ENCODE measurements around the gene TAF10. TPM values are rescaled to one million over a fixed set of nuclear protein-coding genes. Genes with fewer than 3 reads are reported as not detected.

The TAF10 gene
- total and polyA plus RNA-seq, 2 of the 13 experiments (the other 11 are each of a cell fraction or from before 2014, with no cell fraction given): 71.3 to 134 TPM

DNA sequence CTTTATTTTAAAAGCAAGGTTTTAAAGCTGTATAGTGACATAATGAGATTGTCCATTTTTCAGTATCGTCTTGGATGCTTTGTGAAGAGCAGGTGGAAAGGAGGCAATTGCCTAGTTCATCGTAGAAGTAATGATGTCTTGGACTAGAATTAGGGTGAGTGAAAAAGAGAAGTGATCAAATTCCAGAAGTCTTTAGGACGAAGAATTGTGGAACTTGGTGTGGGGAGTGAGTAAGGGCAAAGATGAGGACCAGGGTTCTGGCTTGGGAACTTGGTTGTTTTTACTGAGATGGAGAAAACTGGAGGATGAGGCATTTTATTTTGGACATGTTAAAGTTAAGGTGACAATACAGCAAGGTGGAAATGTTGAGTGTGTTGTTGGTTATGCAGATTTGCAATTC lies 7.2 kb downstream of the TAF10 start:
- Histone ChIP-seq H3K4me3 (replicated peaks in 1 of 3; ENCODE audit: insufficient read depth in 1 of 3, low read depth in 2 of 3, low read length in 3 of 3) (peak overlapping the region; percentile 86 to 97 (median 89)), H3K4me2 (ENCODE audit: low read depth, low read length) (peak overlapping the region; percentile 99), H3K9ac (ENCODE audit: insufficient read depth, low read depth, low read length) (peak overlapping the region; percentile 93), H3K4me1 (ENCODE audit: insufficient read depth, low read length) (peaks cover 61% of the 10 kb centered on the region), H3K36me3 (replicated peaks in 1 of 2; ENCODE audit: control insufficient read depth in 1 of 2, insufficient read depth in 2 of 2, low read length in 2 of 2) (peaks cover 23 to 48% of the 10 kb centered on the region in 2 experiments), H3K79me2 (ENCODE audit: insufficient read depth, low read length) (peaks cover 55% of the 10 kb centered on the region), H4K20me1 (ENCODE audit: insufficient read depth, low read length) (no peaks in the 10 kb centered on the region), H3K27ac (ENCODE audit: extremely low read length, insufficient read depth, low read length) (peak overlapping the region; percentile 83), H2AFZ (ENCODE audit: low read length) (no peak overlapping the region), H3K27me3 (ENCODE audit: control insufficient read depth in 1 of 2, insufficient read depth in 2 of 2, low read length in 2 of 2) (no peaks in the 10 kb centered on the region; a peak in 1 of 5 replicates), H3K9me3 (ENCODE audit: low read length) (no peaks in the 10 kb centered on the region)
- DNase-seq (ENCODE audit: low spot score) (no peak), FAIRE-seq (no peak), ATAC-seq (no peak)
- intact Hi-C loops (cut with micrococcal nuclease; ENCODE audit: unreplicated experiment) (loop anchor here (2.0 to 5.0 kb wide), 3 partner anchors 14 to 72 kb away; partner anchors contain the start of gene TPP1), in situ Hi-C loops (cut with HindIII; ENCODE audit: extremely low pct_ligation_motif_present, low pct_unique_long_range_greater_than_20kb) (loop anchor here (10.0 kb wide), 1 partner anchor 120 kb away; the partner anchor contains the start of genes ARFIP2 and TIMM10B)
- POLR2A ChIA-PET: interaction anchor here (1.0 to 2.7 kb wide), 5 partner anchors 8 to 123 kb away, joined by 4 to 22 read pairs (median 5); partner anchors contain the start of genes ARFIP2, MRPL17, TAF10 and TIMM10B
- TF ChIP-seq ZNF749 (CRISPR knock-in tag; IDR thresholded peaks at IDR 0.05; ENCODE audit: borderline replicate concordance) (no peak), PAF1 (CRISPR knock-in tag; IDR thresholded peaks at IDR 0.05) (no peak), NCOA2 (CRISPR knock-in tag; IDR thresholded peaks at IDR 0.05) (no peak), KLF11 (CRISPR knock-in tag; IDR thresholded peaks at IDR 0.05) (no peak)
- TF ChIP-seq, protein P1, sequence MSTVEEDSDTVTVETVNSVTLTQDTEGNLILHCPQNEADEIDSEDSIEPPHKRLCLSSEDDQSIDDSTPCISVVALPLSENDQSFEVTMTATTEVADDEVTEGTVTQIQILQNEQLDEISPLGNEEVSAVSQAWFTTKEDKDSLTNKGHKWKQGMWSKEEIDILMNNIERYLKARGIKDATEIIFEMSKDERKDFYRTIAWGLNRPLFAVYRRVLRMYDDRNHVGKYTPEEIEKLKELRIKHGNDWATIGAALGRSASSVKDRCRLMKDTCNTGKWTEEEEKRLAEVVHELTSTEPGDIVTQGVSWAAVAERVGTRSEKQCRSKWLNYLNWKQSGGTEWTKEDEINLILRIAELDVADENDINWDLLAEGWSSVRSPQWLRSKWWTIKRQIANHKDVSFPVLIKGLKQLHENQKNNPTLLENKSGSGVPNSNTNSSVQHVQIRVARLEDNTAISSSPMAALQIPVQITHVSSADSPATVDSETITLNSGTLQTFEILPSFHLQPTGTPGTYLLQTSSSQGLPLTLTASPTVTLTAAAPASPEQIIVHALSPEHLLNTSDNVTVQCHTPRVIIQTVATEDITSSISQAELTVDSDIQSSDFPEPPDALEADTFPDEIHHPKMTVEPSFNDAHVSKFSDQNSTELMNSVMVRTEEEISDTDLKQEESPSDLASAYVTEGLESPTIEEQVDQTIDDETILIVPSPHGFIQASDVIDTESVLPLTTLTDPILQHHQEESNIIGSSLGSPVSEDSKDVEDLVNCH (CRISPR knock-in tag; IDR thresholded peaks at IDR 0.05): no peak
- TF ChIP-seq, protein P2, sequence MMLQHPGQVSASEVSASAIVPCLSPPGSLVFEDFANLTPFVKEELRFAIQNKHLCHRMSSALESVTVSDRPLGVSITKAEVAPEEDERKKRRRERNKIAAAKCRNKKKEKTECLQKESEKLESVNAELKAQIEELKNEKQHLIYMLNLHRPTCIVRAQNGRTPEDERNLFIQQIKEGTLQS (CRISPR knock-in tag; IDR thresholded peaks at IDR 0.05): no peak
- 10% methylated on average over 3 of the region's 3 CpGs for WGBS (ENCODE audit: low lambda C conversion rate)
- CTCF ChIA-PET (ENCODE audit: low intra/inter-chr PET ratio, low total read pairs): interaction anchor here (1.1 kb wide), 1 partner anchor 78 kb away, joined by 3 read pairs; the partner anchor contains the start of gene MRPL17
- no TSS peak for BruUV-seq (replicated peaks)

All from HepG2 (cell line).